Progenitor cell of endocrine pancreas (in vitro differentiated cells): ENCODE measurements around the gene CEP68. TPM values are rescaled to one million over a fixed set of nuclear protein-coding genes. Genes with fewer than 3 reads are reported as not detected.
"Not testable (repeated sequence)": the region's sequence is repeated elsewhere in the genome, so short reads cannot be mapped to it uniquely, and the experiment has no call there.

Source experiments
- DNase-seq: peaks from one replicate; pipeline ENCODE4 v3.0.0; 2021; ENCODE audit warnings: low spot score; ENCODE audit not compliant: unreplicated experiment
- H3K27ac Mint-ChIP-seq: 2 replicates; pipeline ENCODE4 v1.8.0; 2021; ENCODE audit warnings: mild to moderate bottlenecking, moderate library complexity, mixed read lengths
- H3K27me3 Mint-ChIP-seq: 2 replicates; pipeline ENCODE4 v1.8.0; 2021; ENCODE audit warnings: mixed read lengths
- H3K36me3 Mint-ChIP-seq: 2 replicates; pipeline ENCODE4 v1.8.0; 2022; ENCODE audit warnings: mixed read lengths; ENCODE audit not compliant: insufficient read depth
- H3K4me1 Mint-ChIP-seq: 2 replicates; pipeline ENCODE4 v1.8.0; 2021; ENCODE audit warnings: low read depth, mixed read lengths
- H3K4me3 Mint-ChIP-seq: 2 replicates; pipeline ENCODE4 v1.8.0; 2021; ENCODE audit warnings: low read depth, mild to moderate bottlenecking, moderate library complexity, mixed read lengths
- H3K9me3 Mint-ChIP-seq: 2 replicates; pipeline ENCODE4 v1.8.0; 2021; ENCODE audit warnings: low read depth, mixed read lengths
- total RNA-seq: library from RNA; stranded (reverse); gene quantifications from 2 replicates; pipeline ENCODE4 v1.2.1, GENCODE V29; 2021
- TF ChIP-seq, protein P1 (sequence below): fragments of 200-600 bp; sonication (generic); IDR thresholded peaks from one replicate; pipeline ENCODE4 v1.5.0; 2021; ENCODE audit warnings: antibody characterized with exemption, mild to moderate bottlenecking; ENCODE audit not compliant: unreplicated experiment

The CEP68 gene
- total RNA-seq, 1 donor from 2014 or later = 22.0 TPM

DNA sequence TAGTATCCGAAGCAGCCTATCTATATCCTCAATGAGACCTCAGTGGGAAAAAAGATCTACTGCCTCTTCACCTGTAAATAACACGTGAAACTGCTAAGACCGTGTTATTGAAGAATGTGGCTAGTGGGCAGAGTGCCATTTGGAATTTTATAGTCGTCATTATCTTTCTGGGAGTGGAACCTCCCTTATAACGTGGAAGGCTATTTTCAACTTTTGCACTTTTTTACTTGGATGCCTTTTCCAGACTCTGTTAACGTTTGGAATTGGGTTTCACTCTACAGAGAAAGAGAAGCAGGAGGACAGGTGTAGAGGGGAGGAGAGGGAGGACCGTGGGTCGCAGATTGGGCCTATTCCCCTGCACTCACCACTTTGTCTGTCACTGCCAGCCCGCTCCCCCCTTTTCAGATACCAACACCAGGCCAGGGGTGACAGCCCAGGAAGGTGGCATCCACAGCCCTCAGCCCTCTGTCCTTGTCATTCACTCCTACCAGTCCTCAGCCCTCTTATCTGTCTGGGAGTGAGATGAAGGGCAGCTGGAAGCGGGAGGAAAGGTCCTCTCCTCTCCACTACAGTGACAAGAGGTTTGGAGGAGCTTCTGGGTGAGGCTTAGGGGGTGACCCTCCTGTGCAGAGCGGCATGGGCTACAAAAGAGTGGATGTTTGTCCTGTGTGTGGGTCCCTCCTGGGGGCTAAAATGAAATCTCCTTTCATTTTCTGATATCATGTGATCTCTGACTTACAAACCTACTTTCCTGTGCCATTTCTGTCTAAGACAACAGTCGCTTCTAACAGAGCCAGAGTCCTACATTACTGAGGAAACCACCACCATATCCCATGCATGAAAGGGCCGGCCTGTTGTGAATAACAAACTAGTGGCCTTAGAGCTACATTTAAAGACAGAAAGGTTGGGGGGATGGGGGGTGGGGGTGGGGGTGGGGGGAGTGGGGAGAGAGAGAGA, 23.9 kb upstream of the CEP68 start:
- TF ChIP-seq, protein P1, sequence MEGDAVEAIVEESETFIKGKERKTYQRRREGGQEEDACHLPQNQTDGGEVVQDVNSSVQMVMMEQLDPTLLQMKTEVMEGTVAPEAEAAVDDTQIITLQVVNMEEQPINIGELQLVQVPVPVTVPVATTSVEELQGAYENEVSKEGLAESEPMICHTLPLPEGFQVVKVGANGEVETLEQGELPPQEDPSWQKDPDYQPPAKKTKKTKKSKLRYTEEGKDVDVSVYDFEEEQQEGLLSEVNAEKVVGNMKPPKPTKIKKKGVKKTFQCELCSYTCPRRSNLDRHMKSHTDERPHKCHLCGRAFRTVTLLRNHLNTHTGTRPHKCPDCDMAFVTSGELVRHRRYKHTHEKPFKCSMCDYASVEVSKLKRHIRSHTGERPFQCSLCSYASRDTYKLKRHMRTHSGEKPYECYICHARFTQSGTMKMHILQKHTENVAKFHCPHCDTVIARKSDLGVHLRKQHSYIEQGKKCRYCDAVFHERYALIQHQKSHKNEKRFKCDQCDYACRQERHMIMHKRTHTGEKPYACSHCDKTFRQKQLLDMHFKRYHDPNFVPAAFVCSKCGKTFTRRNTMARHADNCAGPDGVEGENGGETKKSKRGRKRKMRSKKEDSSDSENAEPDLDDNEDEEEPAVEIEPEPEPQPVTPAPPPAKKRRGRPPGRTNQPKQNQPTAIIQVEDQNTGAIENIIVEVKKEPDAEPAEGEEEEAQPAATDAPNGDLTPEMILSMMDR = no peak
- Mint-ChIP-seq H3K9me3 (no peaks in the 10 kb centered on the region), H3K4me3 (no peak overlapping the region), H3K27me3 (no peaks in the 10 kb centered on the region), H3K36me3 (no peaks in the 10 kb centered on the region), H3K4me1 (peaks cover 1% of the 10 kb centered on the region), H3K27ac (no peak overlapping the region)
- DNase-seq = no peak

DNA sequence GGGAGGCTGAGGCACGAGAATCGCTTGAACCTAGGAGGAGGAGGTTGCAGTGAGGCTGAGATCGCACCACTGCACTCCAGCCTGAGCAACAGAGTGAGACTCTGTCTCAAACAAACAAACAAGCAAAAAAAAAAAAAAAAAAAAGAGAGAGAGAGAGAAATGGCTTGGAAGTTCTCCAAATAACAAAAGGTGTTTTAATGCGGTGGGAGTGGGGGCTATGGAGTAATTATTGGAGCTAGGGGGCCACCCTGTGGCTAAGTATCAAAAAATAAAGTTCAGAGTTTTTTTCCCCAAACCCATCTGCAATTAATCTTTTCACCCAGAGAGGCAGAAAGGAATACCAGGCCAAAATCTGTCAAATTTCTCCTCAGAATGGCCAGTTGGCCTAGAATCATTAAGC, 23.0 kb upstream of the CEP68 start:
- TF ChIP-seq, protein P1 = no peak
- DNase-seq = no peak
- H3K36me3 Mint-ChIP-seq = peaks cover 1% of the 10 kb centered on the region
- no peaks in the 10 kb centered on the region for H3K9me3 Mint-ChIP-seq
- H3K27ac Mint-ChIP-seq = no peak overlapping the region
- peaks cover 1% of the 10 kb centered on the region for H3K4me1 Mint-ChIP-seq
- H3K4me3 Mint-ChIP-seq = no peak overlapping the region
- H3K27me3 Mint-ChIP-seq = no peaks in the 10 kb centered on the region

DNA sequence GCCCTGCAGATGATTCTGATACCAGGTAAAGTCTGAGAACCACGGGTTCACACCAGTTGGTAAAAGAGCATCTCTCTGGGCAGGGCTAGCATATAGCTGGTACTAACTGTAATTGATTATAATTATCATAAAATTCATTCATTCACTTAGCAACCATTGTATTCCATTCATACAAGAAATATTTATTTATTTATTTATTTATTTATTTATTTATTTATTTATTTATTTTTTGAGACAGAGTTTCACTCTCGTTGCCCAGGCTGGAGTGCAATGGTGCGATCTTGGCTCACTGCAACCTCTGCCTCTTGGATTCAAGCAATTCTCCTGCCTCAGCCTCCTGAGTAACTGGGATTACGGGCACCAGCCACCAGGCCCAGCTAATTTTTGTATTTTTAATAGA, 22.5 kb upstream of the CEP68 start:
- H3K9me3 Mint-ChIP-seq, H3K4me1 Mint-ChIP-seq, DNase-seq, H3K36me3 Mint-ChIP-seq, H3K27me3 Mint-ChIP-seq, H3K27ac Mint-ChIP-seq, H3K4me3 Mint-ChIP-seq: not testable (repeated sequence)

DNA sequence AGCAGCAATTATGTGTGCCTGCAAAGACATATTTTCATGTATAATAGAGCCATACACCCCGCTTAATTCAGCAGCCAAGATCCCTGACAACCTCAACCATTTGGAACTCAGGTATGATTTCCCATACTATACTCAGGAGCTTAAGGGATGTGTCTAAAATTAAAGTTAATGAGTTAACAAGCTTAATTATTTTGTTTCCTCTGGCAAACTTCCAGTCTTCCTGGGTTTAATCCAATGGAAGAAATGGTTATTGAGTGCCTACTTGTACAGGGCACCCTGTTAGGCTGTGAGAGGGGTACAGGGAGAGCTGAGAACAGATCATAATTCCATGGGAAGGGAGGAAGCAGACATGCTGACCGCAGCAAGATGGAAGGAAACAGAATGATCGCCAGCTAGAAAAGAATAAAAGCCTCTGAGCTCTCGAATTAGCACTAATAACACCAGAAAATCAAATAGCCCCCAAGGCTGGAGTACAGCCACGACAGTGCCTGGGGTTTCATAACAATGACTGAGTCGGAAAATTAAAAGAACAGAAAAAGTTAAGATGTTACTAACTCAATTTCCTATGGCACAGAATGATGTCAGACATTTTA, 20.8 kb upstream of the CEP68 start:
- no peaks in the 10 kb centered on the region for H3K27me3 Mint-ChIP-seq
- H3K27ac Mint-ChIP-seq = no peak overlapping the region
- H3K4me1 Mint-ChIP-seq = peaks cover 1% of the 10 kb centered on the region
- no peak for DNase-seq
- TF ChIP-seq, protein P1 = no peak
- no peaks in the 10 kb centered on the region for H3K9me3 Mint-ChIP-seq
- peaks cover 2% of the 10 kb centered on the region for H3K36me3 Mint-ChIP-seq
- no peak overlapping the region for H3K4me3 Mint-ChIP-seq

DNA sequence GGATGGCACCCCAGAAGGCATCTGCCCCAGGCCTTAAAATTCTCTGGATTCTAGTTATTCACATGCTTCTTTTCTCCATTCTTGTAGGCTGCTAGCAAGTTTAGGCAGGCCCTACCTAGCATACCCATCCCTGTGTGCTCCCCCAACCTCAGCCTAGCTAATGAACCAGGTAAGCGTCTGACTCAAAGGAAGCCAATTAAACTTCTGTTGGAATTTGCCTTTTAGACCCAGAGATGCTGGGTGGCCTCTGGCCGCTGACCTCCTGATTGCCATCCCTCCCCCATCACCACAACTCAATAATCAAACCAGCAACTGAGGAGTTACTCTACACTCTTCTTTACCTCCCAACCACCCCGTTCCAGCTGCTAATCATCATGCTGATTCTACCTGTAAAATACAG, 19.0 kb upstream of the CEP68 start:
- TF ChIP-seq, protein P1 = no peak
- Mint-ChIP-seq H3K36me3 (peaks cover 2% of the 10 kb centered on the region), H3K27ac (no peak overlapping the region), H3K27me3 (no peaks in the 10 kb centered on the region), H3K4me1 (no peaks in the 10 kb centered on the region), H3K9me3 (no peaks in the 10 kb centered on the region), H3K4me3 (no peak overlapping the region)
- DNase-seq = no peak

DNA sequence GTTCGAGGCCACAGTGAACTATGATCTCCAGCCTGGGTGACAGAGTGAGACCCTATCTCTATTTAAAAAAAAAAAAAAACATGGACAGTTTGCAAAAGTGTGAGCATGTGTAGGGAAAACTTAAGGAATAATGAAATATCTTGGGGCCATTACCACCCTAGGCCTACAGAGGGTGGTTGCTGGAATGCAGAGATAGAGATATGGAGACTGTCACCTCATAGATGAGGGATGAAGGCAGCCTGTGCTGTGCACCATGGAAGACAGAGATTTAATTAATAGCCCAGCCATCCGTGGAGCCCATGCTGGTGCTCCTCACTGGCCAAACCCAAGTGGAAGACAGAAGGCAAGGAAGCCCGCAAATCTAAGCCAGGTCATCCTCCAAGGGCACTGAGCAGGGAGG, 16.6 kb upstream of the CEP68 start:
- Mint-ChIP-seq H3K36me3 (peaks cover 9% of the 10 kb centered on the region), H3K4me3 (no peak overlapping the region), H3K27ac (no peak overlapping the region), H3K27me3 (no peaks in the 10 kb centered on the region), H3K4me1 (no peaks in the 10 kb centered on the region), H3K9me3 (no peaks in the 10 kb centered on the region)
- TF ChIP-seq, protein P1 = no peak
- no peak for DNase-seq
